K562 (cell line): ENCODE measurements around the gene HNF4A. TPM values are rescaled to one million over a fixed set of nuclear protein-coding genes. Genes with fewer than 3 reads are reported as not detected.

Source experiments
- ADNP ChIP-seq: fragments of 200-800 bp; sonication (Bioruptor generic); IDR thresholded peaks from 2 replicates; pipeline ENCODE4 v1.6.1; 2016; ENCODE audit warnings: missing genetic modification characterization, missing compliant biosample characterization
- CBX5 ChIP-seq: IDR thresholded peaks from 2 replicates; pipeline ENCODE4 v1.6.1; 2014; ENCODE audit warnings: low read depth, borderline replicate concordance
- POLR2A ChIP-seq: fragments of 450-650 bp; conservative IDR thresholded peaks from 2 replicates; pipeline ENCODE4 v1.6.1; 2016
- PYGO2 ChIP-seq: fragments of 450-650 bp; IDR thresholded peaks from 2 replicates; pipeline ENCODE4 v1.6.1; 2016; ENCODE audit warnings: mild to moderate bottlenecking, missing genetic modification characterization, moderate library complexity, missing compliant biosample characterization
- REST ChIP-seq, 2 experiments: fragments of 450-650 bp; formaldehyde crosslinking in 1 of 2; IDR thresholded peaks; 2 replicates each; pipeline versions ENCODE4 v1.4.0 to v1.6.1; 2014 to 2020; ENCODE audit warnings: mild to moderate bottlenecking in 2 of 2, borderline replicate concordance in 1 of 2, low read depth in 1 of 2
- SMARCE1 ChIP-seq: fragments of 450-650 bp; IDR thresholded peaks from 2 replicates; pipeline ENCODE4 v1.7.1; 2016; ENCODE audit warnings: mild to moderate bottlenecking
- SREBF1 ChIP-seq: fragments of 150-350 bp; IDR thresholded peaks from 2 replicates; pipeline ENCODE4 v1.6.1; 2014; ENCODE audit warnings: antibody characterized with exemption, low read depth, low read length, borderline replicate concordance
- TCF3 ChIP-seq: sonication (generic); formaldehyde crosslinking; IDR thresholded peaks from 2 replicates; pipeline ENCODE4 v1.4.0; 2020; ENCODE audit warnings: mild to moderate bottlenecking, missing genetic modification reagents
- TEAD2 ChIP-seq: fragments of 450-650 bp; IDR thresholded peaks from 2 replicates; pipeline ENCODE4 v1.6.1; 2016; ENCODE audit warnings: missing genetic modification characterization, control low read depth, missing compliant biosample characterization
- TFE3 ChIP-seq: fragments of 450-650 bp; formaldehyde crosslinking; IDR thresholded peaks from 2 replicates; pipeline ENCODE4 v1.4.0; 2020; ENCODE audit warnings: mild to moderate bottlenecking, mixed read lengths
- ZFPM2 ChIP-seq: fragments of 250-450 bp; sonication (Bioruptor Pico); IDR thresholded peaks from 2 replicates; pipeline ENCODE4 v1.5.1; 2022; ENCODE audit warnings: mild to moderate bottlenecking
- ZNF121 ChIP-seq: sonication (generic); formaldehyde crosslinking; conservative IDR thresholded peaks from 2 replicates; pipeline ENCODE4 v1.8.0; 2022; ENCODE audit warnings: missing genetic modification reagents
- ZNF282 ChIP-seq: sonication (generic); formaldehyde crosslinking; IDR thresholded peaks from 2 replicates; pipeline ENCODE4 v1.8.1; 2023; ENCODE audit warnings: missing genetic modification reagents
- ZNF449 ChIP-seq: fragments of 250-450 bp; sonication (Bioruptor Pico); IDR thresholded peaks from 2 replicates; pipeline ENCODE4 v1.8.0; 2022; ENCODE audit warnings: moderate library complexity, mild to moderate bottlenecking, inconsistent platforms
- ZNF511 ChIP-seq: sonication (generic); formaldehyde crosslinking; IDR thresholded peaks from 2 replicates; pipeline ENCODE4 v1.8.0; 2022; ENCODE audit warnings: mild to moderate bottlenecking, missing genetic modification reagents
- ZNF717 ChIP-seq: fragments of 250-450 bp; sonication (Bioruptor Pico); IDR thresholded peaks from 2 replicates; pipeline ENCODE4 v1.5.0; 2021
- ZNF75A ChIP-seq: fragments of 450-650 bp; formaldehyde crosslinking; IDR thresholded peaks from 2 replicates; pipeline ENCODE4 v1.4.0; 2020; ENCODE audit warnings: mild to moderate bottlenecking
- polyA plus RNA-seq, 8 experiments: library from polyadenylated mRNA; depleted of rRNA in 4 of 8; stranded (reverse) in 5 of 8; unstranded in 3 of 8; fragments of >200 nt; fragmentation: Nextera tagmentation in 2 of 8; fragmentation: Illumina TruSeq in 1 of 8; extraction: Ambion mirVana in 2 of 8; extraction: Trizol in 1 of 8; gene quantifications; 2 replicates each; pipeline versions ENCODE4 v1.2.1 to v1.2.3, GENCODE V29; 2011 to 2014; ENCODE audit warnings: inconsistent platforms in 1 of 8, missing spikeins in 1 of 8
- total RNA-seq, 7 experiments: library from RNA; depleted of rRNA in 6 of 7; stranded (reverse); fragments of >200 nt in 6 of 7; fragmentation: Illumina TruSeq in 2 of 7; extraction: Trizol in 2 of 7; gene quantifications; 2 replicates each; pipeline versions ENCODE4 v1.2.1 to v1.2.3, GENCODE V29; 2011 to 2021; ENCODE audit warnings: low replicate concordance in 1 of 7

HNF4A gene
- total and polyA plus RNA-seq, 9 of the 15 experiments (the other 6 are each of a cell fraction or from before 2014, with no cell fraction given), result 0.03 to 0.27 (median 0.08) TPM; not detected in 5

- TF ChIP-seq REST (IDR thresholded peaks at IDR 0.05; ENCODE audit: borderline replicate concordance), result no peak
- 0 out of 2 replicates have a peak, but pooled peaks have one; percentile 35 for TF ChIP-seq REST (CRISPR knock-in tag; IDR thresholded peaks at IDR 0.05; ENCODE audit: low read depth)
- no peak for TF ChIP-seq ZNF75A
- TF ChIP-seq ZFPM2, result no peak
- no peak for TF ChIP-seq ZNF282 (CRISPR knock-in tag)
- no peak for TF ChIP-seq ZNF511 (CRISPR knock-in tag)
- TF ChIP-seq ZNF121 (CRISPR knock-in tag), result no peak
- peak; percentile 88 for TF ChIP-seq TCF3 (CRISPR knock-in tag)
- TF ChIP-seq ZNF449 (CRISPR knock-in tag), result no peak
- no peak for TF ChIP-seq SREBF1
- TF ChIP-seq TFE3 (CRISPR knock-in tag), result no peak
- TF ChIP-seq CBX5, result no peak
- TF ChIP-seq PYGO2 (tag), result no peak
- no peak for TF ChIP-seq TEAD2 (tag)
- no peak for TF ChIP-seq POLR2A
- no peak for TF ChIP-seq ZNF717 (CRISPR knock-in tag)
- TF ChIP-seq SMARCE1, result peak; percentile 53; the same call in 1 of the 2 replicates
- TF ChIP-seq ADNP (tag), result 0 out of 2 replicates have a peak, but pooled peaks have one; percentile 41
Measured at GRCh38 chr20:44394702-44395460, 39.4 kb downstream of the HNF4A start (continued).
